Osteocyte (in vitro differentiated cells): ENCODE data around the gene PHOSPHO2. TPM values are rescaled to one million over a fixed set of nuclear protein-coding genes. Genes with fewer than 3 reads are reported as not detected.

Experiments
- DNase-seq: peaks from one replicate; pipeline ENCODE4 v3.0.0; 2021; ENCODE audit warnings: mixed read lengths; ENCODE audit not compliant: unreplicated experiment; ENCODE audit errors: extremely low spot score
- H3K27ac Mint-ChIP-seq: one replicate; pipeline ENCODE4 v1.8.0; 2021; ENCODE audit warnings: mild to moderate bottlenecking, mixed read lengths; ENCODE audit not compliant: unreplicated experiment
- H3K27me3 Mint-ChIP-seq: one replicate; pipeline ENCODE4 v1.8.0; 2021; ENCODE audit warnings: mixed read lengths; ENCODE audit not compliant: unreplicated experiment
- H3K36me3 Mint-ChIP-seq: one replicate; pipeline ENCODE4 v1.8.0; 2021; ENCODE audit warnings: mixed read lengths; ENCODE audit not compliant: unreplicated experiment
- H3K4me1 Mint-ChIP-seq: one replicate; pipeline ENCODE4 v1.8.0; 2021; ENCODE audit warnings: mixed read lengths; ENCODE audit not compliant: unreplicated experiment
- H3K4me3 Mint-ChIP-seq: one replicate; pipeline ENCODE4 v1.8.0; 2021; ENCODE audit warnings: mild to moderate bottlenecking, moderate library complexity, mixed read lengths; ENCODE audit not compliant: unreplicated experiment
- H3K9me3 Mint-ChIP-seq: one replicate; pipeline ENCODE4 v1.8.0; 2021; ENCODE audit warnings: mixed read lengths; ENCODE audit not compliant: unreplicated experiment
- total RNA-seq: library from RNA; stranded (reverse); gene quantifications from 2 replicates; pipeline ENCODE4 v1.2.1, GENCODE V29; 2021
- TF ChIP-seq, protein P1 (sequence below): fragments of 200-600 bp; sonication (generic); IDR thresholded peaks from 2 replicates; pipeline ENCODE4 v1.5.0; 2021; ENCODE audit warnings: antibody characterized with exemption, mild to moderate bottlenecking, moderate library complexity

The PHOSPHO2 gene
- total RNA-seq, 1 donor from 2014 or later: 4.8 TPM

- DNase-seq: no peak
These were observed 45.1 kb downstream of the PHOSPHO2 start for GRCh38 chr2:169739351-169739750.

DNA sequence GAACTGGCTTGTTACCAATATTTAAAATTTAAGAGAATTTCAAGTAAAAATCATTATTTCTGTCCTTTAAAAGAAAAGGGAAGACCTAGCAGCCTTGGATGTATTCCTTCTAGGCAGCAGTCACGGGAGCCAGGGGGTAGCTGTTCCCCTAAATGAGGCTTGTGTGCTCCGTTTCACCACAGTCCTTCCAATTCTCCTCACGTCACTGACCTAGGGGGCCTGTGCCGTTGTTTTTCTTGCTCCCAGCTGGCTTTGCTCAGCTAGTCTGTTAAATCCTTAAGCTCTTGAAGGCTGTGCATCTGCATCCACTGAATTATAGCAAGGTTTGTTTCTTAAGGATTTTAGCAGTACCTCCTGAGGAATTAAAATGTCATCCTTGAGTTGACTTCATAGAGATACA, 49.3 kb downstream of the PHOSPHO2 start:
- Mint-ChIP-seq H3K4me1 (peaks cover 6% of the 10 kb centered on the region), H3K27ac (no peak overlapping the region), H3K27me3 (no peaks in the 10 kb centered on the region), H3K36me3 (peaks cover 8% of the 10 kb centered on the region), H3K4me3 (no peak overlapping the region), H3K9me3 (no peaks in the 10 kb centered on the region)
- DNase-seq: peak; percentile 57
- TF ChIP-seq, protein P1, sequence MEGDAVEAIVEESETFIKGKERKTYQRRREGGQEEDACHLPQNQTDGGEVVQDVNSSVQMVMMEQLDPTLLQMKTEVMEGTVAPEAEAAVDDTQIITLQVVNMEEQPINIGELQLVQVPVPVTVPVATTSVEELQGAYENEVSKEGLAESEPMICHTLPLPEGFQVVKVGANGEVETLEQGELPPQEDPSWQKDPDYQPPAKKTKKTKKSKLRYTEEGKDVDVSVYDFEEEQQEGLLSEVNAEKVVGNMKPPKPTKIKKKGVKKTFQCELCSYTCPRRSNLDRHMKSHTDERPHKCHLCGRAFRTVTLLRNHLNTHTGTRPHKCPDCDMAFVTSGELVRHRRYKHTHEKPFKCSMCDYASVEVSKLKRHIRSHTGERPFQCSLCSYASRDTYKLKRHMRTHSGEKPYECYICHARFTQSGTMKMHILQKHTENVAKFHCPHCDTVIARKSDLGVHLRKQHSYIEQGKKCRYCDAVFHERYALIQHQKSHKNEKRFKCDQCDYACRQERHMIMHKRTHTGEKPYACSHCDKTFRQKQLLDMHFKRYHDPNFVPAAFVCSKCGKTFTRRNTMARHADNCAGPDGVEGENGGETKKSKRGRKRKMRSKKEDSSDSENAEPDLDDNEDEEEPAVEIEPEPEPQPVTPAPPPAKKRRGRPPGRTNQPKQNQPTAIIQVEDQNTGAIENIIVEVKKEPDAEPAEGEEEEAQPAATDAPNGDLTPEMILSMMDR: no peak

More at GRCh38 chr2:169739351-169739750, 45.1 kb downstream of the PHOSPHO2 start:
- H3K27ac Mint-ChIP-seq: peak overlapping the region; percentile 45
- H3K36me3 Mint-ChIP-seq: peaks cover 8% of the 10 kb centered on the region
- H3K9me3 Mint-ChIP-seq: no peaks in the 10 kb centered on the region
- TF ChIP-seq, protein P1: no peak
- peaks cover 33% of the 10 kb centered on the region for H3K4me1 Mint-ChIP-seq
- H3K4me3 Mint-ChIP-seq: no peak overlapping the region
- no peaks in the 10 kb centered on the region for H3K27me3 Mint-ChIP-seq

- Mint-ChIP-seq H3K4me1 (no peaks in the 10 kb centered on the region), H3K36me3 (peaks cover 8% of the 10 kb centered on the region), H3K27ac (no peak overlapping the region), H3K4me3 (no peak overlapping the region), H3K27me3 (no peaks in the 10 kb centered on the region), H3K9me3 (no peaks in the 10 kb centered on the region)
- peak; percentile 21 for DNase-seq
- TF ChIP-seq, protein P1: no peak
These were observed 52.0 kb downstream of the PHOSPHO2 start for GRCh38 chr2:169746240-169746639.

DNA sequence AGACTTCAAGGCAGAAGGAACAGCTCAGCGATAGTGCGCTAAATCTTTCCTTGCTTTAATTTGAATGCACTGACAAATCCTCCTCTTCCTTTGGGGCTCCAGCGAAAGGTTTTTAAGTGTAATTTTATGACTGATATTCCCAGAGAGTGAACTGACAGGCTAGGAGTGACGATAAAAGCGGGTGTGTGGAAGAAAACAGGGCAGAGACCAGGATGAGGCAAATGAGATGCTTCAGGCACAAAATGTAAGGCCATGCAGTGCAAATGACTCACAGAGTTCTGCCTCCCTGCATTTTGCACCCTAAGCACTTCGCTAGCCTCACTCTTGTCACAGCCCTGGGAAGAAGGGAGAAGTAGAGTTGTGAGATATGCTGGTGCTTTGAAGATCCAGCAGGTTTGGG, 54.0 kb downstream of the PHOSPHO2 start:
- H3K4me3 Mint-ChIP-seq: no peak overlapping the region
- H3K4me1 Mint-ChIP-seq: no peaks in the 10 kb centered on the region
- TF ChIP-seq, protein P1: no peak
- no peak overlapping the region for H3K27ac Mint-ChIP-seq
- DNase-seq: no peak
- H3K27me3 Mint-ChIP-seq: no peaks in the 10 kb centered on the region
- H3K36me3 Mint-ChIP-seq: peaks cover 5% of the 10 kb centered on the region
- H3K9me3 Mint-ChIP-seq: no peaks in the 10 kb centered on the region

Other genes starting within 250 kb of the PHOSPHO2 start
- 11.1 and 11.6 TPM in 2 replicates for gene BBS5, start 215.0 kb upstream of the PHOSPHO2 start, total RNA-seq
- gene KLHL41, start 184.8 kb upstream of the PHOSPHO2 start, total RNA-seq: 0.89 and 1.5 TPM in 2 replicates
- 12.3 and 15.6 TPM in 2 replicates for gene FASTKD1, start 120.6 kb upstream of the PHOSPHO2 start, total RNA-seq
- gene PPIG, start 110.1 kb upstream of the PHOSPHO2 start, total RNA-seq: 44.3 and 45.9 TPM in 2 replicates
- gene CFAP210, start 64 bp upstream of the PHOSPHO2 start, total RNA-seq: 0.94 TPM in 1 of 2 replicates, not detected in the other
- gene KLHL23, start 39.4 kb downstream of the PHOSPHO2 start, total RNA-seq: 7.1 and 7.9 TPM in 2 replicates
- 103 and 111 TPM in 2 replicates for gene SSB, start 104.4 kb downstream of the PHOSPHO2 start, total RNA-seq
- gene METTL5, start 130.4 kb downstream of the PHOSPHO2 start, total RNA-seq: 37.6 and 42.8 TPM in 2 replicates
- gene UBR3, start 133.0 kb downstream of the PHOSPHO2 start, total RNA-seq: 34.5 and 38.0 TPM in 2 replicates